H1 (cell line): Measurements from ENCODE around the gene SLC23A1. TPM values are rescaled to one million over a fixed set of nuclear protein-coding genes. Genes with fewer than 3 reads are reported as not detected.
A peak's percentile ranks its signal among the peaks of the same experiment; 100 is the strongest.

Source experiments
- CTCF ChIA-PET: fragments of 300-600 bp; sonication (Branson Sonifier 250); formaldehyde crosslinking; loops from one replicate; lab custom pipeline; 2021; ENCODE audit not compliant: partially characterized antibody; lab: Charles Lee
- POLR2A ChIA-PET: fragments of 300-600 bp; sonication (Branson Sonifier 250); formaldehyde crosslinking; loops from one replicate; lab custom pipeline; 2021; ENCODE audit warnings: inconsistent platforms; ENCODE audit not compliant: partially characterized antibody; lab: Charles Lee
- DNase-seq, 2 experiments: peaks; one replicate each; pipeline versions ENCODE4 v3.0.0 to v3.0.0-alpha.2; 2010 to 2022; ENCODE audit warnings: low spot score in 2 of 2, low read depth in 1 of 2, mixed read lengths in 1 of 2
- FAIRE-seq: peaks from 2 replicates; lab custom pipeline; 2011; peaks lifted over from hg19 to GRCh38; lab: Jason Lieb, UNC
- H2AFZ ChIP-seq: 2 replicates; pipeline ENCODE4 v1.8.1; 2012; ENCODE audit warnings: low read length, inconsistent platforms
- H2AK5ac ChIP-seq: 2 replicates; pipeline ENCODE4 v1.6.1; 2013; ENCODE audit warnings: low read depth, low read length
- H2BK120ac ChIP-seq: replicated peaks from 2 replicates; pipeline ENCODE3; 2013; ENCODE audit warnings: low read depth, low read length, inconsistent platforms
- H2BK12ac ChIP-seq: 2 replicates; pipeline ENCODE4 v1.6.1; 2013; ENCODE audit warnings: low read depth, low read length
- H2BK15ac ChIP-seq: 2 replicates; pipeline ENCODE4 v1.6.1; 2013; ENCODE audit warnings: low read length
- H2BK20ac ChIP-seq: 2 replicates; pipeline ENCODE4 v1.6.1; 2013; ENCODE audit warnings: low read length
- H2BK5ac ChIP-seq: 2 replicates; pipeline ENCODE4 v1.6.1; 2013; ENCODE audit warnings: low read depth, low read length
- H3K14ac ChIP-seq: 2 replicates; pipeline ENCODE4 v1.6.1; 2013; ENCODE audit warnings: inconsistent platforms; ENCODE audit not compliant: insufficient read length
- H3K18ac ChIP-seq: 2 replicates; pipeline ENCODE4 v1.6.1; 2013; ENCODE audit warnings: low read length; ENCODE audit errors: extremely low read depth
- H3K23ac ChIP-seq: 2 replicates; pipeline ENCODE4 v1.6.1; 2013; ENCODE audit warnings: inconsistent platforms; ENCODE audit not compliant: insufficient read length
- H3K23me2 ChIP-seq: 2 replicates; pipeline ENCODE4 v1.6.1; 2013; ENCODE audit warnings: low read depth, low read length
- H3K27ac ChIP-seq: 2 replicates; pipeline ENCODE4 v1.6.1; 2011; ENCODE audit warnings: low read depth, low read length, inconsistent platforms
- H3K27me3 ChIP-seq, 4 experiments: replicated peaks in 1 of 4; 1 replicate in 1 of 4; 2 replicates in 3 of 4; pipeline versions ENCODE4 v1.6.1 to v1.8.1; 2011 to 2013; ENCODE audit warnings: low read length in 3 of 4, mild to moderate bottlenecking in 3 of 4, inconsistent platforms in 2 of 4, mixed read lengths in 2 of 4, moderate library complexity in 1 of 4; ENCODE audit not compliant: control insufficient read depth in 3 of 4, insufficient read depth in 3 of 4; ENCODE audit errors: extremely low read depth in 1 of 4
- H3K36me3 ChIP-seq, 4 experiments: 2 replicates each; pipeline versions ENCODE4 v1.6.1 to v1.8.1; 2011 to 2013; ENCODE audit warnings: mild to moderate bottlenecking in 4 of 4, low read length in 3 of 4, moderate library complexity in 2 of 4, control low read depth in 1 of 4, inconsistent platforms in 1 of 4; ENCODE audit not compliant: insufficient read depth in 4 of 4, control insufficient read depth in 2 of 4
- H3K4ac ChIP-seq: replicated peaks from 2 replicates; pipeline ENCODE3; 2013; ENCODE audit warnings: low read length, low read depth, mixed read lengths, inconsistent platforms; ENCODE audit not compliant: insufficient read length
- H3K4me1 ChIP-seq, 4 experiments: replicated peaks in 1 of 4; 1 replicate in 1 of 4; 2 replicates in 3 of 4; pipeline versions ENCODE4 v1.6.1 to v1.8.1; 2011 to 2013; ENCODE audit warnings: low read length in 3 of 4, inconsistent platforms in 2 of 4, mixed read lengths in 1 of 4; ENCODE audit not compliant: insufficient read depth in 4 of 4, control insufficient read depth in 3 of 4
- H3K4me2 ChIP-seq, 2 experiments: 2 replicates each; pipeline versions ENCODE4 v1.6.1 to v1.8.1; 2011 to 2013; ENCODE audit warnings: low read depth in 2 of 2, low read length in 2 of 2, control low read depth in 1 of 2, inconsistent platforms in 1 of 2, mild to moderate bottlenecking in 1 of 2; ENCODE audit not compliant: insufficient read depth in 1 of 2
- H3K4me3 ChIP-seq, 4 experiments: fragments of 200-600, 300-600 bp in 1 of 4; sonication (generic), shearing (Covaris generic), sonication (Bioruptor Twin) in 1 of 4; 2 replicates each; pipeline versions ENCODE4 v1.5.1 to v1.8.1; 2011 to 2016; ENCODE audit warnings: low read length in 4 of 4, low read depth in 3 of 4, control low read depth in 2 of 4, inconsistent platforms in 2 of 4, mild to moderate bottlenecking in 2 of 4, mixed read lengths in 1 of 4, moderate library complexity in 1 of 4; ENCODE audit not compliant: insufficient read depth in 2 of 4; ENCODE audit errors: extremely low read depth in 1 of 4
- H3K56ac ChIP-seq: replicated peaks from 2 replicates; pipeline ENCODE3; 2013; ENCODE audit warnings: low read depth, mild to moderate bottlenecking, mixed read lengths, low read length, inconsistent platforms; ENCODE audit not compliant: insufficient read length
- H3K79me1 ChIP-seq: 2 replicates; pipeline ENCODE4 v1.6.1; 2013; ENCODE audit warnings: low read depth, low read length, control low read depth
- H3K79me2 ChIP-seq, 2 experiments: 2 replicates each; pipeline versions ENCODE4 v1.6.1 to v1.8.1; 2012 to 2013; ENCODE audit warnings: low read length in 2 of 2, mild to moderate bottlenecking in 2 of 2, inconsistent platforms in 1 of 2; ENCODE audit not compliant: insufficient read depth in 2 of 2, control insufficient read depth in 1 of 2
- H3K9ac ChIP-seq, 4 experiments: replicated peaks in 1 of 4; 1 replicate in 1 of 4; 2 replicates in 3 of 4; pipeline versions ENCODE4 v1.6.1 to v1.8.1; 2011 to 2013; ENCODE audit warnings: low read depth in 3 of 4, low read length in 3 of 4, control low read depth in 2 of 4, mild to moderate bottlenecking in 2 of 4, moderate library complexity in 2 of 4, inconsistent platforms in 1 of 4; ENCODE audit errors: extremely low read depth in 1 of 4
- H3K9me3 ChIP-seq, 2 experiments: 2 replicates each; pipeline versions ENCODE4 v1.6.1 to v1.8.1; 2012 to 2013; ENCODE audit warnings: mild to moderate bottlenecking in 2 of 2, moderate library complexity in 2 of 2, control low read depth in 1 of 2, inconsistent platforms in 1 of 2, low read depth in 1 of 2, low read length in 1 of 2, mixed read lengths in 1 of 2; ENCODE audit not compliant: insufficient read depth in 2 of 2
- H4K20me1 ChIP-seq, 2 experiments: replicated peaks in 1 of 2; 2 replicates each; pipeline versions ENCODE3 to v1.8.1; 2011 to 2013; ENCODE audit warnings: inconsistent platforms in 2 of 2, low read length in 2 of 2, mild to moderate bottlenecking in 1 of 2; ENCODE audit not compliant: insufficient read depth in 2 of 2, control insufficient read depth in 1 of 2
- H4K5ac ChIP-seq: 2 replicates; pipeline ENCODE4 v1.6.1; 2013; ENCODE audit warnings: low read length, low read depth, mixed read lengths, inconsistent platforms; ENCODE audit not compliant: insufficient read length
- H4K8ac ChIP-seq: 2 replicates; pipeline ENCODE4 v1.8.0; 2013; ENCODE audit warnings: mild to moderate bottlenecking, moderate library complexity, low read length, inconsistent platforms; ENCODE audit not compliant: insufficient read depth; ENCODE audit errors: extremely low read depth
- H4K91ac ChIP-seq: replicated peaks from 2 replicates; pipeline ENCODE3; 2013; ENCODE audit warnings: low read length, mixed read lengths, inconsistent platforms; ENCODE audit not compliant: insufficient read length
- BRCA1 ChIP-seq: IDR thresholded peaks from 2 replicates; pipeline ENCODE4 v1.6.1; 2012; ENCODE audit warnings: low read depth, low read length, improper control_type of control experiment
- CBX8 ChIP-seq: fragments of 300-800, 300-1000 bp; sonication (generic); IDR thresholded peaks from 2 replicates; pipeline ENCODE4 v1.7.1; 2016; ENCODE audit warnings: low read depth, low read length, borderline replicate concordance
- EP300 ChIP-seq, 2 experiments: IDR thresholded peaks; 1 replicate in 1 of 2; 2 replicates in 1 of 2; pipeline ENCODE4 v1.6.1; 2011 to 2012; ENCODE audit warnings: low read depth in 2 of 2, low read length in 2 of 2, mild to moderate bottlenecking in 2 of 2, borderline replicate concordance in 1 of 2, inconsistent platforms in 1 of 2, moderate library complexity in 1 of 2
- GABPA ChIP-seq: IDR thresholded peaks from 2 replicates; pipeline ENCODE4 v1.6.1; 2011; ENCODE audit warnings: mild to moderate bottlenecking, low read length, moderate library complexity, borderline replicate concordance; ENCODE audit not compliant: insufficient read depth
- GTF2F1 ChIP-seq: IDR thresholded peaks from 2 replicates; pipeline ENCODE4 v1.6.1; 2012; ENCODE audit warnings: low read depth, low read length, improper control_type of control experiment, borderline replicate concordance
- HDAC6 ChIP-seq: IDR thresholded peaks from one replicate; pipeline ENCODE4 v1.7.1; 2012; ENCODE audit warnings: low read depth, mild to moderate bottlenecking, inconsistent platforms, low read length, moderate library complexity
- JUND ChIP-seq: IDR thresholded peaks from 2 replicates; pipeline ENCODE4 v1.6.1; 2011; ENCODE audit warnings: mild to moderate bottlenecking, improper control_type of control experiment, low read length
- KDM1A ChIP-seq: fragments of 200-600, 300-600 bp; sonication (generic); IDR thresholded peaks from 2 replicates; pipeline ENCODE4 v1.7.1; 2016; ENCODE audit warnings: mild to moderate bottlenecking, low read length, borderline replicate concordance
- RBBP5 ChIP-seq: IDR thresholded peaks from 2 replicates; pipeline ENCODE4 v1.7.1; 2012; ENCODE audit warnings: low read depth, mild to moderate bottlenecking, inconsistent platforms, low read length, moderate library complexity, borderline replicate concordance
- TAF1 ChIP-seq: IDR thresholded peaks from 2 replicates; pipeline ENCODE4 v1.6.1; 2011; ENCODE audit warnings: mild to moderate bottlenecking, low read depth, low read length
- ZNF274 ChIP-seq: IDR thresholded peaks from 2 replicates; pipeline ENCODE4 v1.7.0; 2012; ENCODE audit warnings: low read length, borderline replicate concordance; ENCODE audit errors: extremely low read depth
- WGBS, 2 experiments: shearing (Covaris generic) in 1 of 2; methylation state at CpG; one replicate each; pipeline versions ENCODE4 v1.1.6 to v1.1.7; 2013 to 2015; ENCODE audit warnings: low lambda C conversion rate in 2 of 2, mixed read lengths in 2 of 2, inconsistent platforms in 1 of 2, low coverage in 1 of 2, missing lambda C conversion rate in 1 of 2; ENCODE audit not compliant: insufficient replicate concordance in 2 of 2, insufficient coverage in 1 of 2, insufficient read length in 1 of 2; ENCODE audit errors: extremely low coverage in 1 of 2, missing lambda C conversion rate in 1 of 2; 5-methylcytosine and 5-hydroxymethylcytosine counted together
- polyA plus RNA-seq, 7 experiments: library from polyadenylated mRNA; depleted of rRNA in 3 of 7; stranded (reverse) in 5 of 7; unstranded in 2 of 7; fragments of >200 nt in 5 of 7; fragments of 200-250 nt in 2 of 7; gene quantifications; 1 replicate in 5 of 7; 2 replicates in 1 of 7; 4 replicates in 1 of 7; pipeline versions ENCODE4 v1.2.1 to v1.2.3, GENCODE V29; 2011 to 2013; ENCODE audit warnings: missing spikeins in 2 of 7, mixed read lengths in 2 of 7
- total RNA-seq: library from RNA; stranded (reverse); fragmentation: NEBNext Ultra II Directional; extraction: Animal tissue kit (Norgen Biotek cat#: 25700); gene quantifications from 2 replicates; pipeline ENCODE4 v1.2.1, GENCODE V29; 2021

SLC23A1 gene
- total and polyA plus RNA-seq, 2 of the 8 experiments (the other 6 are each of a cell fraction or from before 2014, with no cell fraction given): not detected

GRCh38 chr5:139419226-139420192 lies 36.4 kb upstream of the SLC23A1 start:
- 89% methylated on average over 9 of the region's 9 CpGs; no CpG with 5 or more reads in 1 of the 2 experiments for WGBS, 2 experiments
- Histone ChIP-seq H3K4me2 (no peak overlapping the region; a peak in 1 of 4 replicates), H3K79me2 (no peaks in the 10 kb centered on the region), H2BK5ac (no peak overlapping the region), H3K14ac (no peak overlapping the region), H3K9ac (no peak overlapping the region), H3K4ac (no peak overlapping the region), H3K27me3 (no peaks in the 10 kb centered on the region), H3K9me3 (no peaks in the 10 kb centered on the region), H3K79me1 (no peaks in the 10 kb centered on the region), H3K36me3 (peaks cover 5 to 23% (median 8%) of the 10 kb centered on the region in 4 experiments; a peak in 5 of 8 replicates), H3K23me2 (no peaks in the 10 kb centered on the region), H3K4me3 (0 out of 8 replicates have a peak overlapping the region, but pooled peaks of 1 of the 4 experiments have one; percentile 2), H2BK15ac (no peak overlapping the region), H4K20me1 (no peaks in the 10 kb centered on the region), H3K23ac (no peak overlapping the region), H3K27ac (no peak overlapping the region), H3K56ac (no peak overlapping the region), H2BK120ac (no peak overlapping the region), H3K18ac (no peak overlapping the region), H2BK12ac (no peak overlapping the region), H4K8ac (no peak overlapping the region), H2BK20ac (no peak overlapping the region), H2AFZ (no peak overlapping the region), H3K4me1 (peaks cover 4 to 9% (median 6%) of the 10 kb centered on the region in 4 experiments; a peak in 4 of 7 replicates), H2AK5ac (no peak overlapping the region), H4K5ac (no peak overlapping the region), H4K91ac (no peak overlapping the region)
- ChIA-PET POLR2A (interaction anchor here (0.8 to 1.7 kb wide), 8 partner anchors 9 to 126 kb away, joined by 3 to 6 read pairs (median 4); partner anchors contain the start of genes MATR3 and PAIP2), CTCF (interaction anchor here (0.8 to 9.9 kb wide), 25 partner anchors 9 to 964 kb away, joined by 3 to 319 read pairs (median 4); partner anchors contain the start of genes DNAJC18, PROB1, SPATA24 and STING1)
- DNase-seq: no peak
- no peak for FAIRE-seq
- TF ChIP-seq HDAC6 (no peak), GABPA (no peak), GTF2F1 (no peak), KDM1A (no peak), RBBP5 (no peak), TAF1 (no peak), EP300 (IDR thresholded peaks at IDR 0.05; ENCODE audit: borderline replicate concordance in 1 of 2, low read depth in 2 of 2, low read length in 2 of 2) (no peak), CBX8 (no peak), JUND (no peak), ZNF274 (no peak), BRCA1 (no peak)
